Measurements from ENCODE around the gene GABRG3. TPM values are rescaled to one million over a fixed set of nuclear protein-coding genes. Genes with fewer than 3 reads are reported as not detected.
A peak's percentile ranks its signal among the peaks of the same experiment; 100 is the strongest.

GABRG3 gene
- total and polyA plus RNA-seq, 9 of the 15 experiments (the other 6 are each of a cell fraction or from before 2014, with no cell fraction given) = 4.0 to 15.1 (median 11.2) TPM

GRCh38 chr15:27088584-27089232 is 117.7 kb downstream of the GABRG3 start (continued):
- TF ChIP-seq MGA (IDR thresholded peaks at IDR 0.05) = peak; percentile 90
- TF ChIP-seq RBFOX2 (IDR thresholded peaks at IDR 0.05; ENCODE audit: low read depth, low read length) = peak; percentile 64; the same call in 1 of the 2 replicates
- TF ChIP-seq GABPA (tag; conservative IDR thresholded peaks at IDR 0.05; ENCODE audit: low read depth) = peak; percentile 25; the same call in 1 of the 2 replicates

Measured in K562 (cell line).